Progenitor cell of endocrine pancreas (in vitro differentiated cells): Measurements from ENCODE around the gene ACTR1A. TPM values are rescaled to one million over a fixed set of nuclear protein-coding genes. Genes with fewer than 3 reads are reported as not detected.

Source experiments
- DNase-seq: peaks from one replicate; pipeline ENCODE4 v3.0.0; 2021; ENCODE audit warnings: low spot score; ENCODE audit not compliant: unreplicated experiment
- H3K27ac Mint-ChIP-seq: 2 replicates; pipeline ENCODE4 v1.8.0; 2021; ENCODE audit warnings: mild to moderate bottlenecking, moderate library complexity, mixed read lengths
- H3K27me3 Mint-ChIP-seq: 2 replicates; pipeline ENCODE4 v1.8.0; 2021; ENCODE audit warnings: mixed read lengths
- H3K36me3 Mint-ChIP-seq: 2 replicates; pipeline ENCODE4 v1.8.0; 2022; ENCODE audit warnings: mixed read lengths; ENCODE audit not compliant: insufficient read depth
- H3K4me1 Mint-ChIP-seq: 2 replicates; pipeline ENCODE4 v1.8.0; 2021; ENCODE audit warnings: low read depth, mixed read lengths
- H3K4me3 Mint-ChIP-seq: 2 replicates; pipeline ENCODE4 v1.8.0; 2021; ENCODE audit warnings: low read depth, mild to moderate bottlenecking, moderate library complexity, mixed read lengths
- H3K9me3 Mint-ChIP-seq: 2 replicates; pipeline ENCODE4 v1.8.0; 2021; ENCODE audit warnings: low read depth, mixed read lengths
- total RNA-seq: library from RNA; stranded (reverse); gene quantifications from 2 replicates; pipeline ENCODE4 v1.2.1, GENCODE V29; 2021
- TF ChIP-seq, protein P1 (sequence below): fragments of 200-600 bp; sonication (generic); IDR thresholded peaks from one replicate; pipeline ENCODE4 v1.5.0; 2021; ENCODE audit warnings: antibody characterized with exemption, mild to moderate bottlenecking; ENCODE audit not compliant: unreplicated experiment

Gene ACTR1A
- total RNA-seq, 1 donor from 2014 or later: 104 TPM

DNA sequence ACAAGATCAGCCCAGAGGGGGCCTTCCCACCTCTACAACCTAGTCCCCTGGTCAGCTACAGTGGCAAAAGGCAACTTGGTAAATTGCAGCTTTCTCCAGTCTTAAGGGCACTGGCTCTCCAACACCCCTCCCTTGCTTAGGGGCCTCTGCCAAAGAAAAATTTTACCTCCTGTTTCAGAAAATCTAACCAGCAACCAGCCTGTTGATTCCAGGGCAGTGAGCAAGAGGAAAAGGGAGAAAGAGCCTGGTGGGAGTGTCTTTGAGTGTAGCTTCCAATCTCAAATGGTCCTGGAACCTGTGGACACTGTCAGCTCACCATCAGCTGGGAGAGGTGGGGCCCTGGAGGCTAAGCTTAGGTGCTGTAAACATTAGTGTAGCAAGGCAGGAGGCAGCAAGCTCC, 22.9 kb downstream of the ACTR1A start:
- H3K9me3 Mint-ChIP-seq: no peaks in the 10 kb centered on the region
- H3K27me3 Mint-ChIP-seq: no peaks in the 10 kb centered on the region
- no peaks in the 10 kb centered on the region for H3K4me1 Mint-ChIP-seq
- H3K27ac Mint-ChIP-seq: peak overlapping the region; percentile 20
- H3K4me3 Mint-ChIP-seq: no peak overlapping the region
- TF ChIP-seq, protein P1, sequence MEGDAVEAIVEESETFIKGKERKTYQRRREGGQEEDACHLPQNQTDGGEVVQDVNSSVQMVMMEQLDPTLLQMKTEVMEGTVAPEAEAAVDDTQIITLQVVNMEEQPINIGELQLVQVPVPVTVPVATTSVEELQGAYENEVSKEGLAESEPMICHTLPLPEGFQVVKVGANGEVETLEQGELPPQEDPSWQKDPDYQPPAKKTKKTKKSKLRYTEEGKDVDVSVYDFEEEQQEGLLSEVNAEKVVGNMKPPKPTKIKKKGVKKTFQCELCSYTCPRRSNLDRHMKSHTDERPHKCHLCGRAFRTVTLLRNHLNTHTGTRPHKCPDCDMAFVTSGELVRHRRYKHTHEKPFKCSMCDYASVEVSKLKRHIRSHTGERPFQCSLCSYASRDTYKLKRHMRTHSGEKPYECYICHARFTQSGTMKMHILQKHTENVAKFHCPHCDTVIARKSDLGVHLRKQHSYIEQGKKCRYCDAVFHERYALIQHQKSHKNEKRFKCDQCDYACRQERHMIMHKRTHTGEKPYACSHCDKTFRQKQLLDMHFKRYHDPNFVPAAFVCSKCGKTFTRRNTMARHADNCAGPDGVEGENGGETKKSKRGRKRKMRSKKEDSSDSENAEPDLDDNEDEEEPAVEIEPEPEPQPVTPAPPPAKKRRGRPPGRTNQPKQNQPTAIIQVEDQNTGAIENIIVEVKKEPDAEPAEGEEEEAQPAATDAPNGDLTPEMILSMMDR: no peak
- DNase-seq: no peak
- H3K36me3 Mint-ChIP-seq: peaks cover 10% of the 10 kb centered on the region

DNA sequence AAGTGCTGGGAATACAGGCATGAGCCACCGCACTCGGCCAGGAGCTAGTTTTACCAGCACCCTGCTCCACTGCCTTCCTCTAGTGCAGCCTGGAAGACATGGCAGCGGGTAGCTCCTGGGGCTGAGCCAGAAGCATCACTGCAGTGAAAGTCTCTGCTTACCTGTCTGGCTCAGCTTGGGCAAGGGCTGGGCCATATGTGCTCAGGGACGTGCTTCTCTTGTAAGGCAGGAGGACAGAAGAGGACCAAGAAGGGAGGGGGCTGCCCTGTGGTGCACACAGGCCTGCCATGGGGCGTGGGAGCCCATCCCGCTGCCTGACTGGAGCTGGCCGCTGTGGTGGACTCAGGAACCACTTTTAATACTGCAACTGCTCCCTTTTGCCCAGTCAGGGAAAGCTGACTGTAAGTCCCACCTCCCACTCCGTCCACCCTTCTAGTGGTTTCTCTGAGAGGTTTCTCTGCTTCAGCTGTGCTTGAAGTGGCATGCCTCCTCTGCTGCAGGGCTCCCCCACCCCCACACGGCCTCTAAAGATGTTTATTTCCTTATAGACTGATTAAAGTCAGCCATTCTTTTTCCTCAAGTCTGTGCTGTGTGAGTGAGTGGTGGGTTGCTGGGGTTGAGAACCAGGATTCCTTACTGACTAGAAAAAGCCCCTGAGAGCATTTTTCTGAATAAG, 25.9 kb downstream of the ACTR1A start:
- TF ChIP-seq, protein P1: no peak
- Mint-ChIP-seq H3K4me1 (no peaks in the 10 kb centered on the region), H3K27me3 (no peaks in the 10 kb centered on the region), H3K9me3 (no peaks in the 10 kb centered on the region), H3K4me3 (no peak overlapping the region), H3K36me3 (peaks cover 8% of the 10 kb centered on the region), H3K27ac (no peak overlapping the region)
- no peak for DNase-seq

- Mint-ChIP-seq H3K27me3 (no peaks in the 10 kb centered on the region), H3K27ac (no peak overlapping the region), H3K9me3 (no peaks in the 10 kb centered on the region), H3K36me3 (peaks cover 8% of the 10 kb centered on the region), H3K4me1 (no peaks in the 10 kb centered on the region), H3K4me3 (no peak overlapping the region)
- TF ChIP-seq, protein P1: no peak
- no peak for DNase-seq
Measured at GRCh38 chr10:102475451-102476040, 27.0 kb downstream of the ACTR1A start.

DNA sequence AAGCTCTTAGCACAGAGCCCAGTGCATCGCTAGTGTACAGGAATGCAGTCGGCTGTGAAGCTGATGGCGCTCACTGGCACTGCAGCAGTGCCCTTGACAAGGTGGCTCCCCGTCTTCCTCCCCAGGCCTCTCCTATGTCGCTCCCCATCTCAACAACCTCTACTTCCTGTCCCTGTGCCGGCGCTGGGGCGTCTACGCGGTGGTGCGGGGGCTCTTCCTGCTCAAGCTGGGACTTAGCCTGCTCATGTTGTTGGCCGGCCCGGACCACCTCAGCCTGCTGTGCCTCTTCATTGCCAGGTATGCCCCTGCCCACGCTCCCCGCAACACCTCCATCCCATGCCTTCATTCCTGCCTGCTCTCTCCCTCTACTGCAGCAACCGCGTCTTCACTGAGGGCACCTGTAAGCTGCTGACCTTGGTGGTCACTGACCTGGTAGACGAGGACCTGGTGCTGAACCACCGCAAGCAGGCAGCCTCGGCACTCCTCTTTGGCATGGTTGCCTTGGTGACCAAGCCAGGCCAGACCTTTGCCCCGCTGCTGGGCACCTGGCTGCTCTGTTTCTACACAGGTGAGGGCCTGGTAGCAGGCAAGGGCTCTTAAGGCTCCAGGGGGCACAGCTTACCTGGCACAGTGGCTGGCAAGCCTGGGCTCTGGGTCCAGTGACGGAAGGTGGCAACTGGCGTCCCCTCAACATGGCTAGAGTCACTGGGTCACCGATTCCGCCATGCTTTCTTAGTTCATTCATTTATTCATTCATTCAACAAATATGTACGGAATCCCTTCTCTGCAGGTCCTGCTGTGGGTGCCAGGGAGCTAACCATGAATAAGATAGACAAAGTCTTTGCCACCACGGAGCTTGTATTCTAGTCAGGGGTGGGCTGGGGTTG, 28.8 kb downstream of the ACTR1A start:
- H3K4me3 Mint-ChIP-seq: no peak overlapping the region
- H3K27me3 Mint-ChIP-seq: no peaks in the 10 kb centered on the region
- DNase-seq: no peak
- H3K4me1 Mint-ChIP-seq: no peaks in the 10 kb centered on the region
- no peak overlapping the region for H3K27ac Mint-ChIP-seq
- H3K9me3 Mint-ChIP-seq: no peaks in the 10 kb centered on the region
- H3K36me3 Mint-ChIP-seq: peaks cover 5% of the 10 kb centered on the region
- TF ChIP-seq, protein P1: no peak
